SU-DHL-6 (cell line): Measurements from ENCODE around the gene SYT17.

Source experiments
- H2AFZ ChIP-seq: fragments of 200-600 bp; sonication (generic); 2 replicates; pipeline ENCODE4 v1.6.1; 2014; ENCODE audit warnings: low read depth, mild to moderate bottlenecking, moderate library complexity, mixed read lengths, antibody characterized with exemption, low read length; ENCODE audit not compliant: severe bottlenecking
- H3F3A ChIP-seq: fragments of 200-600 bp; shearing (Covaris generic); 2 replicates; pipeline ENCODE4 v1.6.0; 2016; ENCODE audit warnings: antibody characterized with exemption, mild to moderate bottlenecking; ENCODE audit not compliant: insufficient read depth
- H3K27ac ChIP-seq: fragments of 200-600 bp; sonication (generic); 2 replicates; pipeline ENCODE4 v1.5.1; 2016; ENCODE audit warnings: low read depth, mild to moderate bottlenecking, low read length, moderate library complexity, mixed read lengths
- H3K27me3 ChIP-seq: fragments of 200-600 bp; sonication (generic), shearing (Covaris generic); 2 replicates; pipeline ENCODE4 v1.6.0; 2014; ENCODE audit warnings: mild to moderate bottlenecking, low read length
- H3K36me3 ChIP-seq: fragments of 200-600 bp; sonication (generic); 2 replicates; pipeline ENCODE4 v1.6.1; 2014; ENCODE audit warnings: mild to moderate bottlenecking, low read length, mixed read lengths
- H3K4me2 ChIP-seq: fragments of 300-600, 200-600 bp; shearing (Covaris generic), sonication (generic); 2 replicates; pipeline ENCODE4 v1.6.0; 2014; ENCODE audit warnings: low read length, low read depth, mild to moderate bottlenecking; ENCODE audit not compliant: poor library complexity, severe bottlenecking
- H3K4me3 ChIP-seq: fragments of 200-600 bp; sonication (generic); 2 replicates; pipeline ENCODE4 v1.5.1; 2014; ENCODE audit warnings: antibody characterized with exemption, low read length, mild to moderate bottlenecking, mixed read lengths; ENCODE audit not compliant: insufficient read depth, poor library complexity, severe bottlenecking
- H3K79me2 ChIP-seq: fragments of 200-600 bp; sonication (generic); 2 replicates; pipeline ENCODE4 v1.6.1; 2014; ENCODE audit warnings: mild to moderate bottlenecking, low read length, moderate library complexity; ENCODE audit not compliant: insufficient read depth
- H3K9ac ChIP-seq: fragments of 200-600 bp; sonication (generic); 2 replicates; pipeline ENCODE4 v1.7.0; 2014; ENCODE audit warnings: mild to moderate bottlenecking, low read length
- H3K9me2 ChIP-seq: fragments of 200-600 bp; sonication (generic); replicated peaks from 2 replicates; pipeline ENCODE4 v1.6.1; 2014; ENCODE audit warnings: low read length; ENCODE audit not compliant: insufficient read depth
- H3K9me3 ChIP-seq: fragments of 200-600 bp; sonication (generic); 2 replicates; pipeline ENCODE4 v1.6.1; 2014; ENCODE audit warnings: low read length, mixed read lengths; ENCODE audit not compliant: insufficient read depth
- H4K20me1 ChIP-seq: fragments of 200-600 bp; sonication (generic); 2 replicates; pipeline ENCODE4 v1.6.1; 2014; ENCODE audit warnings: low read depth, mild to moderate bottlenecking, antibody characterized with exemption, low read length, moderate library complexity, mixed read lengths
- CTCF ChIP-seq: fragments of 200-600 bp; sonication (generic); IDR thresholded peaks from one replicate; pipeline ENCODE4 v1.5.1; 2017; ENCODE audit warnings: antibody characterized with exemption, mild to moderate bottlenecking, low read length, moderate library complexity; ENCODE audit not compliant: insufficient read depth, poor library complexity, severe bottlenecking
- EZH2phosphoT487 ChIP-seq: fragments of 200-600 bp; sonication (generic), shearing (Covaris generic); conservative IDR thresholded peaks from 2 replicates; pipeline ENCODE4 v1.6.1; 2018; ENCODE audit warnings: mild to moderate bottlenecking, antibody characterized with exemption, low read length, moderate library complexity, mixed read lengths

SYT17 gene

DNA sequence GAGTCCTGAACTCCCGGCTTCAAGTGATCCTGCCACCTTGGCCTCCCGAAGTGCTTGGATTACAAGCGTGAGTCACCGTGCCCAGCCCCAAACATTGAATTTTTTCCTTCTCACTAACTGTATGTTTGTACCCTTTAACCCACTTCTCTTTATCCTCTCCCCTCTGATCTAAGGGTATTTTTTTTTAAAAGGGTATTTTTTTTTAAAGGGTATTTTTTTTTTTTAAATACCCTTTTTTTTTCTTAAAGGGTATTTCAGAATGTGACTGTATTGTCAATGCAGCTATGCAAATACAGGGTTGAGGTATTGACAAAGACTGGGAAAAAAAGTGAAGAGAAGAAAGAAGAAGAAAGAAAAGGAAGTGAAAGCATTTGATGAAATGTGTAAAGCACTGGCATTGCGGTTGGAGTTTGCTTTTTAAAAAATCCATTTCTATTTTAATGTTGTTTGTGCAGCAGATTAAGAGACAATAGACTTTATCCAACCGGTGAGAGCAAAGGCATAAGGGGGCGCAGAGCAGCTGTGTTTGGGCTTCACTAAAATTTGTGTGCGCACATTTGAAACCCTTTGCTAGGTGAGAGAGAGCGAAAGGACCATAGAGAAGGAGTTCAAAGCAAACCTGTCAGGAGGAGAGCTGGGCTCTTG, 42.4 kb downstream of the SYT17 start:
- peak overlapping the region; percentile 53 for H3K9ac ChIP-seq
- peak overlapping the region; percentile 68 for H3K4me2 ChIP-seq

DNA sequence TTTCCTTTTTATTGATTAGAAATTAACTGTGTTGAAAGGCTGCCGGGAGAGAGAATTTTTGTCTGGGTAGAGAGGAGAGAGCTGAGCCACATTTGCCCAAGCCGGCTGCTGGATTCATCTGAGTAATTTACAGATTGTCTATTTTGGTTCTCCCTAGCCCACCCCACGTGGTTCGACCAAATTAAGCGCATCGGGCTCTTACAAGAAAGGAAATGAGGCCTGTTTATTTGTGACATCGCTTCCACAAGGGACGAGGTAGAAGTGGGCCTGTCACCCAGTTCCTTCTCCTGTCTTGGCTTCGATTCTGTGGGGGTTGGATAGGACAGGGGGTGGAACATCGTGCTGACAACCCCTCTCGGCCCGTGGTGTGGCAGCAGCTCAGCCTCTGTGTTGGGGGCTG, 42.9 kb downstream of the SYT17 start:
- Histone ChIP-seq H4K20me1 (no peaks in the 10 kb centered on the region), H3F3A (peaks cover 14% of the 10 kb centered on the region), H3K9me3 (no peaks in the 10 kb centered on the region), H3K79me2 (no peaks in the 10 kb centered on the region), H3K27me3 (no peaks in the 10 kb centered on the region), H3K36me3 (no peaks in the 10 kb centered on the region; the same call in 1 of the 2 replicates), H3K4me3 (peak overlapping the region; percentile 39), H2AFZ (peak overlapping the region; percentile 3), H3K27ac (peak overlapping the region; percentile 92), H3K4me2 (peak overlapping the region; percentile 68), H3K9me2 (no peaks in the 10 kb centered on the region), H3K9ac (peak overlapping the region; percentile 53)
- TF ChIP-seq CTCF = no peak
- no peak for TF ChIP-seq EZH2phosphoT487

More for the DNA sequence above, 42.4 kb downstream of the SYT17 start:
- Histone ChIP-seq H3F3A (peaks cover 14% of the 10 kb centered on the region), H3K79me2 (no peaks in the 10 kb centered on the region), H3K9me2 (no peaks in the 10 kb centered on the region), H4K20me1 (no peaks in the 10 kb centered on the region), H3K4me3 (peak overlapping the region; percentile 39), H3K36me3 (no peaks in the 10 kb centered on the region; the same call in 1 of the 2 replicates), H3K27me3 (no peaks in the 10 kb centered on the region), H2AFZ (peak overlapping the region; percentile 3), H3K27ac (peak overlapping the region; percentile 92), H3K9me3 (no peaks in the 10 kb centered on the region)
- no peak for TF ChIP-seq CTCF

DNA sequence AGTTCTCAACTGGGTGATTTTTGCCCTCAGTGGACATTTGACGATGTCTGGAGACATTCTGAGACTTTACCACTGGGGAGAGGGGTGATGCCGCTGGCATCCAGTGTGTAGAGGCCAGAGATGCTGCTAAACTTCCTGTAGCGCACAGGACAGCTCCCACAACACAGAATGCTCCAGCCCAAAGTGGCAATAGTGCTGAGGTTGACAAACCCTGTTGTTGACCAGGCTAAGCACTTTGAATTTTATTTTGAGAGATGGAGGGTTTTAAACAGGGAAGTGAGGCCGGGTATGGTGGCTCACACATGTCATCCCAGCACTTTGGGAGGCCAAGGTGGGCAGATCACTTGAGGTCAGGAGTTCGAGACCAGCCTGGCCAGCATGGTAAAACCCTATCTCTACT, 44.0 kb downstream of the SYT17 start:
- TF ChIP-seq CTCF (no peak), EZH2phosphoT487 (no peak)
- H3K9me3 ChIP-seq = no peaks in the 10 kb centered on the region
- no peaks in the 10 kb centered on the region for H3K9me2 ChIP-seq
- H3K9ac ChIP-seq = peak overlapping the region; percentile 53; the same call in 1 of the 2 replicates
- H3K27ac ChIP-seq = peak overlapping the region; percentile 92
- H3K27me3 ChIP-seq = no peaks in the 10 kb centered on the region
- H3K79me2 ChIP-seq = no peaks in the 10 kb centered on the region
- peak overlapping the region; percentile 3 for H2AFZ ChIP-seq
- H3K4me3 ChIP-seq = peak overlapping the region; percentile 39
- no peaks in the 10 kb centered on the region for H4K20me1 ChIP-seq
- H3K36me3 ChIP-seq = no peaks in the 10 kb centered on the region; the same call in 1 of the 2 replicates
- H3F3A ChIP-seq = peaks cover 14% of the 10 kb centered on the region
- H3K4me2 ChIP-seq = peak overlapping the region; percentile 68
